ENCODE measurements around the gene OR2T10.
"Not testable (repeated sequence)": the region's sequence is repeated elsewhere in the genome, so short reads cannot be mapped to it uniquely, and the experiment has no call there.

The OR2T10 gene

GRCh38 chr1:248597589-248597988 lies at the start of gene OR2T10:
OR2T10 (minus strand) TSS chr1:248597700; CDS start chr1:248593768, 3,932 bp downstream.
- no peak for DNase-seq (ENCODE audit: low read depth, low spot score)

- DNase-seq (ENCODE audit: low read depth, low spot score), result not testable (repeated sequence)
Observed at GRCh38 chr1:248645178-248645577, 47.7 kb upstream of the OR2T10 start, which contains the start of gene OR2T35. OR2T35 (minus strand) TSS chr1:248645278; CDS start chr1:248639258, 6,020 bp downstream.

- not testable (repeated sequence) for DNase-seq (ENCODE audit: low read depth, low spot score)
Observed at GRCh38 chr1:248642971-248643651, 45.6 kb upstream of the OR2T10 start.

- DNase-seq (ENCODE audit: low read depth, low spot score), result not testable (repeated sequence)
Observed at GRCh38 chr1:248641583-248641982, 44.1 kb upstream of the OR2T10 start.

- not testable (repeated sequence) for DNase-seq (ENCODE audit: low read depth, low spot score)
Observed at GRCh38 chr1:248640906-248641305, 43.4 kb upstream of the OR2T10 start.

GRCh38 chr1:248639652-248640051 lies 42.2 kb upstream of the OR2T10 start:
- not testable (repeated sequence) for DNase-seq (ENCODE audit: low read depth, low spot score)

- not testable (repeated sequence) for DNase-seq (ENCODE audit: low read depth, low spot score)
Observed at GRCh38 chr1:248636612-248637011, 39.1 kb upstream of the OR2T10 start.

- DNase-seq (ENCODE audit: low read depth, low spot score), result not testable (repeated sequence)
Observed at GRCh38 chr1:248634991-248635390, 37.5 kb upstream of the OR2T10 start, which contains the start of gene OR2T11. OR2T11 (minus strand) TSS chr1:248635091; CDS start chr1:248627128, 7,963 bp downstream.

- no peak for DNase-seq (ENCODE audit: low read depth, low spot score)
Observed at GRCh38 chr1:248631354-248632008, 34.0 kb upstream of the OR2T10 start.

- DNase-seq (ENCODE audit: low read depth, low spot score), result no peak
Observed at GRCh38 chr1:248630551-248630950, 33.1 kb upstream of the OR2T10 start.

GRCh38 chr1:248627971-248628844 lies 30.7 kb upstream of the OR2T10 start:
- DNase-seq (ENCODE audit: low read depth, low spot score), result no peak

- DNase-seq (ENCODE audit: low read depth, low spot score), result no peak
Observed at GRCh38 chr1:248625971-248626370, 28.5 kb upstream of the OR2T10 start.

GRCh38 chr1:248625166-248625565 lies 27.7 kb upstream of the OR2T10 start:
- no peak for DNase-seq (ENCODE audit: low read depth, low spot score)

- DNase-seq (ENCODE audit: low read depth, low spot score), result no peak
Observed at GRCh38 chr1:248622570-248623001, 25.1 kb upstream of the OR2T10 start.

GRCh38 chr1:248621770-248622169 lies 24.3 kb upstream of the OR2T10 start:
- DNase-seq (ENCODE audit: low read depth, low spot score), result no peak

- peak; percentile 15 for DNase-seq (ENCODE audit: low read depth, low spot score)
Observed at GRCh38 chr1:248618878-248619277, 21.4 kb upstream of the OR2T10 start.

GRCh38 chr1:248618119-248618518 lies 20.6 kb upstream of the OR2T10 start:
- DNase-seq (ENCODE audit: low read depth, low spot score), result no peak

- DNase-seq (ENCODE audit: low read depth, low spot score), result no peak
Observed at GRCh38 chr1:248613742-248614141, 16.2 kb upstream of the OR2T10 start.

- DNase-seq (ENCODE audit: low read depth, low spot score), result no peak
Observed at GRCh38 chr1:248611883-248612414, 14.4 kb upstream of the OR2T10 start.

GRCh38 chr1:248610301-248610700 lies 12.8 kb upstream of the OR2T10 start:
- no peak for DNase-seq (ENCODE audit: low read depth, low spot score)

GRCh38 chr1:248599396-248599795 lies 1.9 kb upstream of the OR2T10 start:
- no peak for DNase-seq (ENCODE audit: low read depth, low spot score)

GRCh38 chr1:248596615-248597014 lies 885 bp downstream of the OR2T10 start:
- DNase-seq (ENCODE audit: low read depth, low spot score), result no peak

All from ELF-1 (cell line).